IPS-11a (cell line): ENCODE data around the gene LCN2.
"Not testable (repeated sequence)": the region's sequence is repeated elsewhere in the genome, so short reads cannot be mapped to it uniquely, and the experiment has no call there.

Experiments used
- H3K4me3 ChIP-seq: one replicate; pipeline ENCODE4 v1.5.1; 2013; ENCODE audit warnings: low read depth, low read length, control low read depth

Gene LCN2

DNA sequence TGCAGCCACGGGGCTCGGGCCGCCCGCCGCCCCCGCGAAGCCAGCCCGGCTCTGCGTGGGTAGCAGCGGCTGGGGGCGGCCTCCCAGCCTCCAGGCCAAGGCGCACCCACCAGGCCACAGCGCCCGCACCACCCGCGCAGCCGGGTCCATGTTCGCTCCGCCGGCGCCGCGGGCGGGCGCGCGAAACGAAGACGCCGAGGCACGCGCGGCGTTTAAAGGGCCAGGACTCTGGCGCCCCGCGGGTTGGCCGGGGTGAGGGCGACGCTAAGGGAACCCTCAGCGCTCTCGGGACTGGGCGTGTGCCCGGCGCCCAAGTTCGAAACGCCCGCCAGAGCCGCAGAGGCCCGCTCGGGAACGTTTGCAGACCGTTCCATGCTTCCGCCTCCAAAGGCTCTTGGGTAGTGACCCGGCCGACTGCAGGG, 21.7 kb upstream of the LCN2 start, which contains the start of gene PTGES2:
TSS of gene PTGES2 (minus strand) at position 162 of the 422 bp plus-strand sequence. CDS start at position 150, 12 bp downstream.
- peak within 1 kb of the TSS; percentile 84 for H3K4me3 ChIP-seq

DNA sequence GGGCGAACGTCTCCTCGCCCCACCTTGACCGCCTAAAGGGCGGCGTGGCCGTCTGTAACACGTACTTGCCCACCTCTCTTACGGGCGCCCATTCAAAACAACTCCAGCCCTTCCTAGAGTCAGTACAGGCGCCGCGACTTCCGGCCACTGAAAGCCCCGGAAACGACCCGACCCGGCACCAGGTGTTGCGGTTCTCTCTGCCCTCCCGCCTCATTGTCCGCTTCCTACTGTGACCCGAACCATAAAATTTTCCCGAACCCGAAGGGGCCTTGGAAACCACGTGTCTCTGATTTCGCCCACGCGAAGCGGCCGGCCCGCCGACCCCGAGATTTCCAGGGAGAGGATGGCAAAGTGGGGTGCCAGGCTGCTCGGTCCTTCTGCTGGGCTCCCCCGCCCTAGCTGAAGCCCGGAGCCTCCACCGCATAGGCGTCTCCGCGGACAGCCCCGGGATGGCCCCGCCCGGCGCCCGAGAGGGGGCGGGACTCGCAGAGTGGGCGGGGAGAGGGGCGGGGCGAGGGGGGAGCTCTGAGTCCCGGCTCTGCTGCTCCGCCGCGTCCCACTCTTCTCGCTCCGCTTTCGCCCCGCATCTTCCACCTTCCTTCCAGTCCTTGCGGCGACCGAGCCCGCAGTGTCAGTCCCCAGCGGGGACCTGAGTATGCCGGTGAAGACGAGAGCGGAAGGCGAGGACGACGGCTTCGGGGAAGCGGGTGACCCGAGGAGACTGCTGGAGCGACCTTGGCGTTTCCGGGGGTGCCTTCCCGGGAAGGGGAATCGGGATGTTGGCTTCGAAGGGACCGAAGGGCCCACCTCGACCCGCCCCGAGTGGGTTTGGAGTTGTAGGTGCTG, 21.0 kb upstream of the LCN2 start:
- H3K4me3 ChIP-seq, result peak overlapping the region; percentile 84

DNA sequence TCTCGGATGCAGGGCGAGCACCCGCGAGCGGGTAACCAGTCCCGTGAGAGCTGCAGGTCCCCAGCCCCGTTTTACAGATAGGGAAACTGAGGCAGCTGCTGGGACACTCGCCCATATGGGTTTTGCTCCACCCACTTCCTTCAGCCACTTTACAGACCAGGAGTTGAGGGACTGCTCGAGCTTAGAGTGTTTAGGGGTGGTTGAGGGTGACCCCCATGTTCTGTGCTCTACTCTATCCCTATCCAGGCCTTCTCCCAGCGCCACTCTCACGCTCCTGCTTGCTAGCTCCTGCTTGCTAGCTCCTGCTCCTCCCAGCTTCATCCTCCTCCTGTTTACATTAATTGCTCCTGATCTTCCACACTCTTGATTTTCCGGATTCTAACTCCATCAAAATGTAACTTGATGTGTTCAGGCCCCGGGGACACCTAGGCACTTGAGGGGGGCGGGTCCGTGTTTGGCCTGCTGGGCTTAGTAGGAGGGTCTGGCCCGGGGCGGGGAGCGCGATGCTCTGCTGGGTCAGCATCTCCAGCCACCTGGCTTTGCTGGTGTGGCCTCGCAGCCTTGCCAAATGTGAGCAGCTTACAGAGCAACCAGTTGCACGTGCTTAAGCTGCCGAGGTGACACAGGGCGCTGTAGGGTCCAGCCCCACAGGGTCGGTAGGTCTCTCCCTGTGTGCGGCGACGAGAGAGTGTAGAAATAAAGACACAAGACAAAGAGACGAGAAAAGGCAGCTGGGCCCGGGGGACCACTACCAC, 20.2 kb upstream of the LCN2 start:
- peak overlapping the region; percentile 84 for H3K4me3 ChIP-seq

DNA sequence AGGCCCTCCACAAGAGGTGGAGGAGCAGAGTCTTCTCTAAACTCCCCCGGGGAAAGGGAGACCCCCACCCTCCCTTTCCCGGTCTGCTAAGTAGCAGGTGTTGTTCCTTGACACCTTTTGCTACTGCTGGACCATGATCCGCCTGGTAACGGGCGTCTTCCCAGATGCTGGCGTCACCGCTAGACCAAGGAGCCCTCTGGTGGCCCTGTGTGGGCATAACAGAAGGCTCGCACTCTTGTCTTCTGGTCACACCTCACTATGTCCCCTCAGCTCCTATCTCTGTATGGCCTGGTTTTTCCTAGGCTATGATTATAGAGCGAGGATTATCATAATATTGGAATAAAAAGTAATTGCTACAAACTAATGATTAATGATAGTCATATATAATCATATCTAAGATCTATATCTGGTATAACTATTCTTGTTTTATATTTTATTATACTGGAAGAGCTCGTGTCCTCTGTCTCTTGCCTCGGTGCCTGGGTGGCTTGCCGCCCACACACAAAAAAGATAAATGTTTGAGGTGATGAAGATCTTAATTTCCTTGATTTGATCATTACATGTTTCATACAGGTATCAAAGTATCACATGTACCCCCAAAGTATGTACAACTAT, 19.2 kb upstream of the LCN2 start:
- H3K4me3 ChIP-seq, result not testable (repeated sequence)

DNA sequence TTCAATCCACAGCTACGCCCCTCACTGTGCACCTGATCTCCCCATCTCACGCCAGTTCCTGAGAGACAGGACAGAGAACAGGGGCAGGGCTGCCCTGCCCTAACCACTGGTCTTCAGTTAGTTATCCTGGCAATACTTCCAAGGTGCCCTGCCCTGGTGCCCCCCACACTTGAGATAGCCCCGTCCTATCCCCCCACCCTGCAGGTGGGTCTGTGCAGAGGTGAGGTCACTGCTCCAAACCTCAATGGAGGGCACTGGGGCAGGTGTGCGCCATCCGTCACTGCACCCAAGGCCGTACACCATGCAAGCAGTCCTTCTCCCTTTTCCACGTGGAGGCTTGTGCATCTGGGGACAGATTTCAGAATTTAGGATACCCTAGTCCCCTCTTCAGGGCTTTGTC, 18.6 kb upstream of the LCN2 start:
- not testable (repeated sequence) for H3K4me3 ChIP-seq

DNA sequence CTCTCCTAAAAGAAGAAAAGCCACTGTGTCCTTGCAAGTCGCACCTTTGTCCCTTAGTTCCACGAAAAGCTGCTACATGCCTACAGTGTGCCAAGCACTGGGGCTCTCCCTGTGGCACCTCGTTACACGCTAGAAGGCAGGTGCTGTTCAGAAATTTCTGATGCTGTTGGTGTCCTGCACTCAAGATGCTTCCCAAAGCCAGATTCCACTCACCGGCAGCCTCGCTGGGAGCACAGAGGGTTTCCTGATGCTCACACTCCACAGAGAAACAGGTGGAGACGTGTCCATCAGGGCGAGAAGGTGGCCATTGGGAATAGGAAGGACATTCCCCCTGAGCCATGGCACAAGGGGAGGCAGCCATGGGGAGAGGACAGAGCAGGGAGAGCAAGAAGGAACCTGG, 17.9 kb upstream of the LCN2 start:
- H3K4me3 ChIP-seq, result not testable (repeated sequence)

DNA sequence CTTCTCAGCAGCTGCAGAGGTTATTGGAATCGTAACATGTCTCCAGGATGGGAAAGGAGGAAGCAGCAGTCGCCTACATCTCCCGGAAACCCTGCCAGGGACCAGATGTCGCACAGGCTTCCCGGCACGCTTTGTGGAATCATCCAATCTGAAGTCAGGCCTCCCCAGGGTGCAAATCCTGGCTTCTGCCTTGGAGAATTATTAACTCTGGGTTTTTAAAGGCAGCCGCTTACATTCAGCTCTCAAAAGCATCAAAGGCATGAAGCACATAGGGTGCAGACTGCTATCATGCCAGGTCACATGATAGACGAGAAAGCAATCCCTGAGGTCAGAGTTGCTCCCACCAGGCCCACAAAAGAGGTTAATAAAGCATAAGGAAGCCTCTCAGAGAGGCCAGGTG, 17.1 kb upstream of the LCN2 start:
- H3K4me3 ChIP-seq, result not testable (repeated sequence)

DNA sequence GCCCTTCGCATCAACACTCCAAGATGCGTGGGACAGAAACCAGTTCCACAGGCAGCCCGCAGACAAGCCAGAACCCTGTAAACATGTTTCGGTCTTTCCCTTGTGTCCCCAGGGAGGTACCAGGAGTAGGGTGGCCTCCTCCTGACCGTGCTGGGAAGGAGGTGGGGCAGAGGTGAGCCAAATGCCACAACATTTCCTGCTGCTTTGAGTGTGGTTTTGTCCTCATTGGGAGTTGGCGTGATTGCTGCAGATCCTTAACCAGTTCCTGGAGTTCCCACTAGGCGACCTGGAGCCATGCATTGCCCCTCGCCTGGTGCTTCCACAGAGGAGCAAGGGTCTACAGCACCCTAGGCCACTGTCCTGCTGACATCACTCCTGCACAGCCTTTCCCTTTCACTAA, 13.7 kb upstream of the LCN2 start:
- not testable (repeated sequence) for H3K4me3 ChIP-seq

DNA sequence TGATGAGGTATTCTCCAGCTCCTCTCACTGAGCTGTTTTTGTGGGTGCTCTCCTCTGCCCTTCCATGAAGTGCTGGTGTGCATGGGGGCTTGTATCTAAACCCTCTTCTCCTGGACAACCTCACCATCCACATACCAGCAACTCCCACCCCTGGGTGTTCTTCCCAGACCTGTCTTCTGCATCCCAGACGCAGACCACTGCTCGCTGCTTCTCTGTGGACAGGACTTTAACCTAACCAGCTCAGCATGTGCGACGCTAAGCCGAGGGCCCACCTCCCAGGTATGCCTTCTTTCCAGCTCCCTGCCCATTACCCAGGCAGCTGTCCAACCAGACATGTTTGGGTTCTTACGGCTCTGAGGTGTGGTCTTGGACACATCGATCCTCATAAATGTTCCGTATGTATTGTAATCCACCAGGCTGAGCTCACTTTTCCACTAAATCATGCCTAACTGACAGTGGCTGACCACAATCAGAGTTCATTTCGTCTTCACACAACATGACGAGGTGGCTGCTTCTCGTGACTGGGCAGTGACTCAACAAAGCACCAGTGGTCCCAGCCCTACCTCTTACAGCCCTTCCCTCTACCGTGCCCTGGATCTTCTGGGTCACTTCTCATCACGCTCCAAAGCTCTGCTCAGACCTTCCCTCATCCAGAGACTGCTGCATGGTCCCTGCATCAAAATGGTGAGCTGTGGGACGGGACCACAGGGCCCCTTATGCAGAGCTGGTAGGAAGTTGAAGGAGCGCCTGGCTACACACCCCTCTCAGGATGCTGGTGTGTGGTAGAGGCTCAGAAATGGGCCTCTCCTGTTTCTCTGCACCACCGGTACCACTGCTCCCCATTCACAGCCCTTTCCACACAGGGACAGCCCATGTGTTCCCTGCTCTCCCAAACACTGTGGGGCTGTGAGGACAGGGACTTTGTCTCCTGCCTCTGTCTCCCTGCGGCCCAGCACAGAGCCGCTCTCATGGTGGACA, 12.1 kb upstream of the LCN2 start:
- no peak overlapping the region for H3K4me3 ChIP-seq

DNA sequence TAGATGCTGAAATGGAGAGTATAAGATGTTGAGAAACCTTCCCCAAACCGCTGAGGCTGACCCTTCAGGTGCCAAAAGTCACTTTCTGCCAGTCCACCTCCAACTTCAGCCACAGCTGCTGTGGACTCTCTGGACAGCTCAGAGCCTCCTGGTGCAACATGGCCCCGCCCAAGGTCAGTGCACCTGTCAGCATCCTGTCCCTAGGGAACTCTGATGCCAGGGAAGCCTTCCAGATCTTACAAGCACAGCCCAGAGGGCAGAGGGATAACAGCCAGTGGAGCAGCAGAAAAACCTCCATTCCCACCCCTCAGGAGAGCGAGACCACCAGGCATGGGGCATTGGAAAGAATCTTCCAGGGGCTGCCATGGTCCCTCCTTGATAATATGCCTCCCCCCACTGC, 11.3 kb upstream of the LCN2 start:
- H3K4me3 ChIP-seq, result no peak overlapping the region

DNA sequence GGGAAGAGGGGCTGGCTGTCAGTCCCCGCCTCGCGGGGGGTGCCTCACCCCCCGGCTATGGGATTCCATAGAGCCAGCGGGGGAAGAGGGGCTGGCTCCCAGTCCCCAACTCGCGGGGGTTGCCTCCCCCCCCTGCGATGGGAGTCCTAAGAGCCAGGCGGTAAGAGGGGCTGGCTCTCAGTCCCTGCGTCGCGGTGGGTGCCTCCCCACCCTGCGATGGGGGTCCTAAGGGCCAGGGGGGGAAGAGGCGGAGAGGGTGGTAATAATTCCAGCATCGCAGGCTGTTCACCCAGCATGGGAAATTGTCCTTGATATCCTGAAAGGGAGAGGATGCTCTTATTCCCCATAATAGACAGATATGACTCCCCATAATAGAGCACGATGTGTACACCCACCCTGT, 9.6 kb upstream of the LCN2 start:
- no peak overlapping the region for H3K4me3 ChIP-seq

DNA sequence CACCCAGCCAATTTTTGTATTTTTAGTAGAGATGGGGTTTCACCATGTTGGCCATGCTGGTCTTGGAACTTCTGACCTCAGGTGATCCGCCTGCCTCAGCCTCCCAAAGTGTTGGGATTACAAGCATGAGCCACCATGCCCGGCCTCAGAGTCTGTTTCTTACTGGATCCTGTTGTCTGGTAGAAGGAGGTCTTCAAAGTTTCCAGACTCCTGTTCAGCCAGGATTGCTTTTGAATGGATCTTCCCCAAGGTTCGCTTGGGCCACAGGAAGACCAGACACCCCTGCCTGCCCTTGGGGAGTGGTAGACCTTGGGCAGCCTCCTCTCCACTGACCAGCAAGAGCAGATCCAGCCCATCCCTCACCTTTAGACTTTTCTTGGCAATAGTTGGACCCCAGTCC, 7.6 kb upstream of the LCN2 start:
- H3K4me3 ChIP-seq, result no peak overlapping the region

DNA sequence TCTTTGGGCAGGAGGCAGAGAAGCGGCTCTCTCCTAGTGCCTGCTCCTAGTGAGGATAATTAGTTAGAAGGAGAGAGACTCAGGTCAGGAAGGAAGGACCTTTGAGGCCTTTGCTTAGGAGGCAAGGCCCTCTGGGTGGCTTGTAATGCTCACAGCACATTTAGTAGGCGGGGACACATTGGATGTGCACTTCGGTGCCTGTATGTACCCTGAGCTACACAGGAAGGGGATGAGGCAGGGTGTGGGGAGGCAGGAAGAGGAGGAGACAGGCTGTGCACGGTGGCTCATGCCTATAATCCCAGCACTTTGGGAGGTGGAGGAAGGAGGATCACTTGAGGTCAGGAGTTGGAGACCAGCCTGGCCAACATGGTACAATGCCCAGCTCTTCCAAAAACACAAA, 7.2 kb upstream of the LCN2 start:
- no peak overlapping the region for H3K4me3 ChIP-seq

DNA sequence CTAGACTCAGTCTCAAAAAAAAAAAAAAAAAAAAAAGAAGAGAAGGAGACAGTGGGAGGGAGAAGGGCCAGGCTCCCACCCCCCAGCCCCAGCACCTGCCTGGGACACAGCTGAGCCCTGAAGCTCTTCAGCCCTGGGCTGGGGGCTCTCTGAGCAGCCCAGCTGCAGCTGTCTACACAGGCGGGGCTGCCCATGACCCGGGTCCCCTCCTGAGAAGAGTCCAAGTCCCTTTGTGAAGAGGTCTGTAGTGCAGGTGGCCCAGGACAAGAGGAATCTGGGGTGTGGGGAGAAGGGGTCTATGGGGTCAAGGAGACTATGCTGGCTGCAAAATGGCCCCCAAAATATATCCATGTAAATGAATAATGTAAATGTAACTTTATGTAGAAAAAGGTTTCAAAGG, 6.7 kb upstream of the LCN2 start:
- no peak overlapping the region for H3K4me3 ChIP-seq

DNA sequence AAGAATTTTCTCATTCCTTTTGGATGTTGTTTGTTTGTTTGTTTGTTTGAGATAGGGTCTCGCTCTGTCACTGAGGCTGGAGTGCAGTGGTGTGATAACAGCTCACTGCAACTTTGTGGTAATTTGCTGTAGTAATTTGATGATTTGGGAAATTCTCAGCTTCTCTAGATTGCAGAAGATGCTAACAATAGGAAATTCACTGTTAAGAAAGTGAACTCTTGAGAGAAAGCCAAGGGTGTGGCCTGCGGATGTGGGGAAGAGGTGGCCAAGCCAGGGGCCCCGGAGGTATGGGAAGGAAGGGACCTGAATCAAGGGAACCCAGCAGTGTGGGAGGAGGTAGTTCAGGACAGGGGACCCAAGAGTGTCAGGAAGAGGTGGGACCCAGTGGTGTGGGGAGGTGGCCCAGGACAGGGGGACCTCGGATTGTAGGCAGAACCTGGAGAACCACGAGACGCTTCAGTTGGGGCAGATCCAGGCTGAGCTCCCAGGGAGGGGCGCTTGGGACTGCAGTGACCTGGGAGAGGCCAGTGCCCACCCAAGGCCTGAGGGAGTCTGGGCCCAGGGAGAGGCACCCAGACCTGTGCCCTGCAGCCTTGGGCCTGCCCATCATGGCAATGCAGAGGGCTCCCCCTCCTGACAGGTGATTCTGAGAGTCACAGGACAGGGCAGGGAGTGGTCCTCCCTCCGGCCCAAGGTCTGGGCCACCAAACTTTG, 5.6 kb upstream of the LCN2 start:
- H3K4me3 ChIP-seq, result no peak overlapping the region

DNA sequence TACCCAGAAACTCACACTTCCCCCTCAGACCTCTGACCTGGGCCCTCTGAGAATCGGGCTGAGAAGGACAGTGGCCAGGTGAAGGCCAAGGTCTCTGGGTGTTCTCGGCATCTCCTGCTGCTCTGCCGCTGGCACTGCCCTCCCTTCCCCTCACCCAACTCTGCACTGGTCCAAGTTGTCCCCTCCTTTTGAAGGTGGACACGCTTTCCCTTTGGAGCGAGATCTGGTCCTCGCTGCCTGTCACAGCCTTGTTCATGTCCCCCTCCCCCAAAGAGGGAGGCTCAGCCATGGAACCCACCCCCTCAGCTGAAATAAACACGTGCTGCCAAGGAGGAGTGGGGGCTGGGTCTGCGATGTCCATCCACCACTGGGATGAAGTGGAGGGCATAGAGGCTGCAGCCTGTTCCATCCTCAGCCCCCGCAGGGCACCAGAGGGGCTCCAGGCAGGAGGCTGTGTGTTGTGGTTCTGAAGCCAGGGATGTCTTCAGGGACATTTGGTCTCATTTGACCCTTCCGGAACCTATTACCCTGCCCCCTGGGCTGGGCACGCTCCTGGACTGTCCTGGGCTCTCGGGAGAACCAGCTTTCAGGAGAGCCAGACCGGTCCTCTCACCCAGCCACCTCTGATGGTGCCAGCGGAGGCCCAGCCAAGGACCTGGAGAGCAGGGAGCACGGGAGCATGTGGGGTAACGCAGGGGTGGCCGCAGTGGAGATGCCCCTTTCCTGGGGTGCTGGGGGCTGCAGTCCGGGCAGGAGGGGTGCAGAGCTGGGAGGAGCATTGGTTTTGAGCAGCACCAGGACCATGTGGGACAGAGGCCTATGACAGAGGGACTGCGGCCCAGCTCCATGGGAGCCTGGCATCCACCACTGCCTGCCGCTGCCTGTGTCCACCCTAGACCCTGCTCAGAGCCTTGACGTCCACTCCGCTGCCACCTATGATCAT, 4.7 kb upstream of the LCN2 start:
- no peak overlapping the region for H3K4me3 ChIP-seq

DNA sequence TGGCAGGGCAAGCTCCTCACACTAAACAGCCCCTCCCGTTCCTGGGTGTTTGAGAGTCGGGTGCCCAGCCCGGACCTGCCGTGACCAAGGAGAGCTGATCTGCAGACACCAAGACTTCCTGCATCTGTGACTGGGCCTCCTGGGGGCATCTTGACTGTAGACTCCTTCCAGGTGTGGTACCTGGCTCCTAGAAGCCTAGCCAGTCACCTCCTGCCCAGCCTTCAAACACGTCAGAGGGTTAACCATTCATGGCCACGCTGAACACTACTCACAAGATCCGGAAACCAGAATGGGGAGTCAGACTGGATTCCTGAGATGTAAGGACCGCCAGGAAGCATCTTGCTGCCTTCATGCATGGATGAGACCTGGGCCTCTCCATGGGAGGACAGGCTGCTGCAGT, 3.7 kb upstream of the LCN2 start:
- no peak overlapping the region for H3K4me3 ChIP-seq

DNA sequence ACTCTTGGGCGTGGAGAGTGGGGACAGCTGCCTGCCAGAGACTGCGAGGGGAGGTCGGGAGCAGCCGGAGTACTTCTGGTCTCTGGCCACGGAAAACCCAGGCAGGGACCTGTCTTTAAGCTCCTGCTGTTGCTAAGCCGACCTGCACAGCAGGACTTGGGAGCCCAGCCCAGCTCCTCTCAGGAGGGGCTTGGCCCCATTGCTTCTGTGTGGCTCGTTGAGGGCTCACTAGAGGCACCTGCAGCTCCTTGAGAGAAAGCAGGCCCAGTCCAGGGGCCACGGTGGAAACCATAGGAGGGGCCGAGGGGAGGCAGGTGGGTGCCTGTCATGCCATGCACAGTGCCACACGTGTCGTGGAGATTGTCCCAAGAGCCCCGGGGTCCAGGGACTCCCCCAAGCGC, 3.3 kb upstream of the LCN2 start:
- H3K4me3 ChIP-seq, result no peak overlapping the region

DNA sequence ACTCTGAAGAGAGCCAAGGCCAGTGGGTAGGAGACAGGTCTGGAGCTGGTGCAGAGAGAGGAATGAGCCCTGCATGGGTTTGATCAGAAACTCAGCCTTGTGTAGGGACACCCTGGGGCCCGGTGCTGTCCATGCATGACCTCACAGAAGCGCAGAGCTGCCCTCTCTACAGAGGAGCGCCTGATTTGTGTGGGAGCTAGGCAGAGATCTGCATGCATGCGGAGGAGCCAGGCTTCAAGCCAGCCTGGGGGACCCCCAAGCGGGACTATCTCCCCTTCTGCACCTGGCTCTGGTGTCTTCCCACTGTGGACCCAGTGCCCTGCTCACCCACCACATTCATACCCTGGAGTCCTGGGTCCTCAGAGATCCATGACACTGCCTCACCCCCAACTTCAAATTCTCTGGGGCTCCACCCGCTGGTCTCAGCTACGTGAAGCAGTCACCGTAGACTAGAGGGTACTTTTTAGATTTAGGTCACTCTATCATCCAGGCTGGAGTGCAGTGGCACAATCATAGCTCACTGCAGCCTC, 2.6 kb upstream of the LCN2 start:
- no peak overlapping the region for H3K4me3 ChIP-seq
